ENCODE results near the gene NSG1. TPM values are rescaled to one million over a fixed set of nuclear protein-coding genes. Genes with fewer than 3 reads are reported as not detected.

The NSG1 gene
- total RNA-seq, 2 experiments from 2014 or later: 15.8 to 17.8 TPM

- ChIA-PET POLR2A (no interaction called here), CTCF (no interaction called here)
- Mint-ChIP-seq H3K27me3 (ENCODE audit: low read depth) (peaks cover 13% of the 10 kb centered on the region), H3K36me3 (ENCODE audit: low read depth) (no peaks in the 10 kb centered on the region), H3K4me3 (no peak overlapping the region), H3K9me3 (ENCODE audit: insufficient read depth) (no peaks in the 10 kb centered on the region), H3K27ac (no peak overlapping the region), H3K4me1 (ENCODE audit: low read depth) (peaks cover 15% of the 10 kb centered on the region)
- DNase-seq: no peak
- ATAC-seq: no peak
These were observed 3.8 kb downstream of the NSG1 start for GRCh38 chr4:4390515-4391240.

- Mint-ChIP-seq H3K27me3 (ENCODE audit: low read depth) (peaks cover 9% of the 10 kb centered on the region), H3K36me3 (ENCODE audit: low read depth) (no peaks in the 10 kb centered on the region), H3K27ac (peak overlapping the region; percentile 34), H3K4me1 (ENCODE audit: low read depth) (peaks cover 7% of the 10 kb centered on the region), H3K9me3 (ENCODE audit: insufficient read depth) (no peaks in the 10 kb centered on the region), H3K4me3 (no peak overlapping the region)
- ATAC-seq (no peak), DNase-seq (no peak)
- ChIA-PET POLR2A (no interaction called here), CTCF (interaction anchor here (1.0 kb wide), 1 partner anchor 38 kb away, joined by 3 read pairs; no protein-coding TSS in a partner anchor)
These were observed 5.0 kb downstream of the NSG1 start for GRCh38 chr4:4391866-4392265.

- no peak for ATAC-seq
- Mint-ChIP-seq H3K9me3 (ENCODE audit: insufficient read depth) (no peaks in the 10 kb centered on the region), H3K4me1 (ENCODE audit: low read depth) (peaks cover 7% of the 10 kb centered on the region), H3K27ac (no peak overlapping the region), H3K4me3 (no peak overlapping the region), H3K36me3 (ENCODE audit: low read depth) (no peaks in the 10 kb centered on the region), H3K27me3 (ENCODE audit: low read depth) (peaks cover 9% of the 10 kb centered on the region)
- ChIA-PET CTCF (interaction anchor here (1.0 kb wide), 1 partner anchor 37 kb away, joined by 3 read pairs; no protein-coding TSS in a partner anchor), POLR2A (no interaction called here)
- DNase-seq: no peak
These were observed 5.7 kb downstream of the NSG1 start for GRCh38 chr4:4392501-4393183.

- POLR2A ChIA-PET: interaction anchor here (1.1 kb wide), 1 partner anchor 147 kb away, joined by 3 read pairs; the partner anchor contains the start of gene TMEM128
- H3K4me1 Mint-ChIP-seq (ENCODE audit: low read depth): no peaks in the 10 kb centered on the region
- CTCF ChIA-PET: interaction anchor here (0.6 to 1.3 kb wide), 2 partner anchors 35 to 37 kb away, joined by 3 read pairs; no protein-coding TSS in a partner anchor
- ATAC-seq: no peak
- no peaks in the 10 kb centered on the region for H3K36me3 Mint-ChIP-seq (ENCODE audit: low read depth)
- H3K27ac Mint-ChIP-seq: no peak overlapping the region
- no peak overlapping the region for H3K4me3 Mint-ChIP-seq
- no peaks in the 10 kb centered on the region for H3K9me3 Mint-ChIP-seq (ENCODE audit: insufficient read depth)
- DNase-seq: no peak
- peaks cover 2% of the 10 kb centered on the region for H3K27me3 Mint-ChIP-seq (ENCODE audit: low read depth)
These were observed 7.7 kb downstream of the NSG1 start for GRCh38 chr4:4394644-4395043.

GRCh38 chr4:4395371-4395770, 8.5 kb downstream of the NSG1 start:
- Mint-ChIP-seq H3K36me3 (ENCODE audit: low read depth) (no peaks in the 10 kb centered on the region), H3K9me3 (ENCODE audit: insufficient read depth) (no peaks in the 10 kb centered on the region), H3K4me3 (no peak overlapping the region), H3K4me1 (ENCODE audit: low read depth) (no peaks in the 10 kb centered on the region), H3K27ac (no peak overlapping the region), H3K27me3 (ENCODE audit: low read depth) (no peaks in the 10 kb centered on the region)
- no peak for DNase-seq
- ATAC-seq: no peak
- POLR2A ChIA-PET: interaction anchor here (0.6 kb wide), 1 partner anchor 21 kb away, joined by 3 read pairs; no protein-coding TSS in a partner anchor
- CTCF ChIA-PET: interaction anchor here (1.3 kb wide), 1 partner anchor 34 kb away, joined by 3 read pairs; no protein-coding TSS in a partner anchor

GRCh38 chr4:4395849-4396627, 9.1 kb downstream of the NSG1 start:
- no peaks in the 10 kb centered on the region for H3K36me3 Mint-ChIP-seq (ENCODE audit: low read depth)
- H3K4me1 Mint-ChIP-seq (ENCODE audit: low read depth): no peaks in the 10 kb centered on the region
- no peak for DNase-seq
- CTCF ChIA-PET: interaction anchor here (1.3 kb wide), 1 partner anchor 34 kb away, joined by 3 read pairs; no protein-coding TSS in a partner anchor
- H3K4me3 Mint-ChIP-seq: no peak overlapping the region
- no peak for ATAC-seq
- no peak overlapping the region for H3K27ac Mint-ChIP-seq
- POLR2A ChIA-PET: interaction anchor here (0.6 kb wide), 1 partner anchor 20 kb away, joined by 3 read pairs; no protein-coding TSS in a partner anchor
- no peaks in the 10 kb centered on the region for H3K9me3 Mint-ChIP-seq (ENCODE audit: insufficient read depth)
- H3K27me3 Mint-ChIP-seq (ENCODE audit: low read depth): no peaks in the 10 kb centered on the region

- Mint-ChIP-seq H3K4me1 (ENCODE audit: low read depth) (no peaks in the 10 kb centered on the region), H3K27ac (no peak overlapping the region), H3K9me3 (ENCODE audit: insufficient read depth) (no peaks in the 10 kb centered on the region), H3K36me3 (ENCODE audit: low read depth) (no peaks in the 10 kb centered on the region), H3K4me3 (no peak overlapping the region), H3K27me3 (ENCODE audit: low read depth) (no peaks in the 10 kb centered on the region)
- ChIA-PET POLR2A (no interaction called here), CTCF (no interaction called here)
- DNase-seq: no peak
- ATAC-seq: no peak
These were observed 9.9 kb downstream of the NSG1 start for GRCh38 chr4:4396628-4397440.

GRCh38 chr4:4397441-4397819, 10.5 kb downstream of the NSG1 start:
- ATAC-seq (no peak), DNase-seq (no peak)
- Mint-ChIP-seq H3K9me3 (ENCODE audit: insufficient read depth) (no peaks in the 10 kb centered on the region), H3K27ac (no peak overlapping the region), H3K36me3 (ENCODE audit: low read depth) (no peaks in the 10 kb centered on the region), H3K27me3 (ENCODE audit: low read depth) (no peaks in the 10 kb centered on the region), H3K4me1 (ENCODE audit: low read depth) (no peaks in the 10 kb centered on the region), H3K4me3 (no peak overlapping the region)
- ChIA-PET POLR2A (no interaction called here), CTCF (no interaction called here)

- no peaks in the 10 kb centered on the region for H3K9me3 Mint-ChIP-seq (ENCODE audit: insufficient read depth)
- POLR2A ChIA-PET: no interaction called here
- ATAC-seq (no peak), DNase-seq (no peak)
- CTCF ChIA-PET: no interaction called here
- H3K27me3 Mint-ChIP-seq (ENCODE audit: low read depth): no peaks in the 10 kb centered on the region
- H3K27ac Mint-ChIP-seq: no peak overlapping the region
- H3K4me3 Mint-ChIP-seq: no peak overlapping the region
- no peaks in the 10 kb centered on the region for H3K4me1 Mint-ChIP-seq (ENCODE audit: low read depth)
- no peaks in the 10 kb centered on the region for H3K36me3 Mint-ChIP-seq (ENCODE audit: low read depth)
These were observed 11.5 kb downstream of the NSG1 start for GRCh38 chr4:4398430-4398829.

- Mint-ChIP-seq H3K4me3 (no peak overlapping the region), H3K27ac (no peak overlapping the region), H3K4me1 (ENCODE audit: low read depth) (no peaks in the 10 kb centered on the region), H3K36me3 (ENCODE audit: low read depth) (no peaks in the 10 kb centered on the region), H3K27me3 (ENCODE audit: low read depth) (no peaks in the 10 kb centered on the region), H3K9me3 (ENCODE audit: insufficient read depth) (no peaks in the 10 kb centered on the region)
- CTCF ChIA-PET: no interaction called here
- POLR2A ChIA-PET: no interaction called here
- DNase-seq (no peak), ATAC-seq (no peak)
These were observed 14.1 kb downstream of the NSG1 start for GRCh38 chr4:4401036-4401435.

GRCh38 chr4:4402966-4403365, 16.1 kb downstream of the NSG1 start:
- Mint-ChIP-seq H3K36me3 (ENCODE audit: low read depth) (no peaks in the 10 kb centered on the region), H3K27ac (no peak overlapping the region), H3K4me3 (no peak overlapping the region), H3K27me3 (ENCODE audit: low read depth) (no peaks in the 10 kb centered on the region), H3K4me1 (ENCODE audit: low read depth) (no peaks in the 10 kb centered on the region), H3K9me3 (ENCODE audit: insufficient read depth) (no peaks in the 10 kb centered on the region)
- ATAC-seq (no peak), DNase-seq (no peak)
- ChIA-PET POLR2A (no interaction called here), CTCF (no interaction called here)

Measured in activated CD8-positive, alpha-beta T cell treated with anti-CD3 and anti-CD28 coated beads, Interleukin-2, amount 10 ng/mL, durations not matched to agents 7 days and 5 days (primary cell).